Mammary microvascular endothelial cell (primary cell): Measurements from ENCODE around the gene NHERF2. TPM values are rescaled to one million over a fixed set of nuclear protein-coding genes. Genes with fewer than 3 reads are reported as not detected.

Experiments used
- total RNA-seq: library from RNA; depleted of rRNA; stranded (reverse); fragments of >200 nt; gene quantifications from 2 replicates; pipeline ENCODE4 v1.2.3, GENCODE V29; 2015

NHERF2 gene
- total RNA-seq = 236 and 238 TPM in 2 replicates

GRCh38 chr16:2026461-2027023, at the start of gene NHERF2:
Gene NHERF2, plus strand, starts transcription at chr16:2026902. Its CDS starts 104 bp downstream, at chr16:2027006.

GRCh38 chr16:1981398-1981836, 45.3 kb upstream of the NHERF2 start, which contains the start of gene NOXO1:
Gene NOXO1, minus strand, starts transcription at chr16:1981469. Its CDS starts 290 bp downstream, at chr16:1981179.

GRCh38 chr16:1983544-1984346, 43.0 kb upstream of the NHERF2 start, which contains the start of gene GFER:
Gene GFER, plus strand, starts transcription at chr16:1984193. Its CDS starts 26 bp downstream, at chr16:1984219.

GRCh38 chr16:1989209-1990100, 37.2 kb upstream of the NHERF2 start, which contains the start of gene SYNGR3:
Gene SYNGR3, plus strand, starts transcription at chr16:1989970. Its CDS starts 133 bp downstream, at chr16:1990103.

GRCh38 chr16:2009791-2010510, 16.8 kb upstream of the NHERF2 start, which contains the start of gene ZNF598:
Gene ZNF598, minus strand, starts transcription at chr16:2009821.

GRCh38 chr16:2019518-2019920, 7.2 kb upstream of the NHERF2 start, which contains the start of gene NPW:
Gene NPW, plus strand, starts transcription at chr16:2019785.

GRCh38 chr16:2047330-2048115, 20.8 kb downstream of the NHERF2 start, which contains the start of the genes NTHL1 and TSC2:
Gene NTHL1, minus strand, starts transcription at chr16:2047834. Its CDS starts 11 bp downstream, at chr16:2047823.
Gene TSC2, plus strand, starts transcription at chr16:2047985. Its CDS starts 631 bp downstream, at chr16:2048616.

Other genes starting within 250 kb of the NHERF2 start
- 36.9 and 43.6 TPM in 2 replicates for gene SPSB3, start 244.3 kb upstream of the NHERF2 start, total RNA-seq
- gene NUBP2, start 243.9 kb upstream of the NHERF2 start, total RNA-seq = 118 and 164 TPM in 2 replicates
- not detected in 2 replicates for gene IGFALS, start 233.2 kb upstream of the NHERF2 start, total RNA-seq
- gene HAGH, start 200.1 kb upstream of the NHERF2 start, total RNA-seq = 106 and 119 TPM in 2 replicates
- gene FAHD1, start 199.7 kb upstream of the NHERF2 start, total RNA-seq = 70.9 and 86.8 TPM in 2 replicates
- not detected in 2 replicates for gene MEIOB, start 154.7 kb upstream of the NHERF2 start, total RNA-seq
- not detected in 2 replicates for gene HS3ST6, start 108.5 kb upstream of the NHERF2 start, total RNA-seq
- 10.1 and 13.7 TPM in 2 replicates for gene MSRB1, start 83.7 kb upstream of the NHERF2 start, total RNA-seq
- not detected in 2 replicates for gene RPL3L, start 72.2 kb upstream of the NHERF2 start, total RNA-seq
- 312 and 315 TPM in 2 replicates for gene NDUFB10, start 67.4 kb upstream of the NHERF2 start, total RNA-seq
- gene RPS2, start 62.1 kb upstream of the NHERF2 start, total RNA-seq = 2,922 and 2,947 TPM in 2 replicates
- not detected in 2 replicates for gene RNF151, start 60.0 kb upstream of the NHERF2 start, total RNA-seq
- gene TBL3, start 54.8 kb upstream of the NHERF2 start, total RNA-seq = 79.4 and 104 TPM in 2 replicates
- 1.00 TPM in 1 of 2 replicates, not detected in the other for gene NOXO1, start 45.4 kb upstream of the NHERF2 start, total RNA-seq
- gene GFER, start 42.7 kb upstream of the NHERF2 start, total RNA-seq = 15.4 and 15.9 TPM in 2 replicates
- 0.25 and 0.87 TPM in 2 replicates for gene SYNGR3, start 36.9 kb upstream of the NHERF2 start, total RNA-seq
- gene ZNF598, start 17.1 kb upstream of the NHERF2 start, total RNA-seq = 55.6 and 61.8 TPM in 2 replicates
- gene NPW, start 7.1 kb upstream of the NHERF2 start, total RNA-seq = 2.5 and 3.1 TPM in 2 replicates
- 45.7 and 53.0 TPM in 2 replicates for gene NTHL1, start 20.9 kb downstream of the NHERF2 start, total RNA-seq
- 35.2 and 36.0 TPM in 2 replicates for gene TSC2, start 21.1 kb downstream of the NHERF2 start, total RNA-seq
- gene PKD1, start 109.0 kb downstream of the NHERF2 start, total RNA-seq = 37.0 and 46.6 TPM in 2 replicates
- 0.13 and 1.3 TPM in 2 replicates for gene RAB26, start 121.7 kb downstream of the NHERF2 start, total RNA-seq
- 81.7 and 89.8 TPM in 2 replicates for gene TRAF7, start 128.9 kb downstream of the NHERF2 start, total RNA-seq
- not detected in 2 replicates for gene CASKIN1, start 169.7 kb downstream of the NHERF2 start, total RNA-seq
- gene MLST8, start 178.6 kb downstream of the NHERF2 start, total RNA-seq = 66.0 and 79.9 TPM in 2 replicates
- 1.7 and 7.1 TPM in 2 replicates for gene BRICD5, start 184.0 kb downstream of the NHERF2 start, total RNA-seq
- 25.6 and 31.4 TPM in 2 replicates for gene PGP, start 187.9 kb downstream of the NHERF2 start, total RNA-seq
- 25.5 and 34.3 TPM in 2 replicates for gene E4F1, start 196.7 kb downstream of the NHERF2 start, total RNA-seq
- not detected in 2 replicates for gene DNASE1L2, start 209.5 kb downstream of the NHERF2 start, total RNA-seq
- 46.1 and 49.1 TPM in 2 replicates for gene ECI1, start 224.7 kb downstream of the NHERF2 start, total RNA-seq
- gene RNPS1, start 241.2 kb downstream of the NHERF2 start, total RNA-seq = 164 and 180 TPM in 2 replicates